HG03520 (cell line): ENCODE data around the gene THNSL1.

ENCODE experiments used
- ATAC-seq: cut with Tn5 transposase; IDR thresholded peaks from one replicate; pipeline ENCODE4 v1.9.1; 2021; ENCODE audit warnings: mild to moderate bottlenecking, moderate library complexity; ENCODE audit not compliant: unreplicated experiment

The THNSL1 gene

GRCh38 chr10:25057886-25058285 lies 41.5 kb downstream of the THNSL1 start:
- no peak for ATAC-seq

GRCh38 chr10:25059990-25060389 lies 43.6 kb downstream of the THNSL1 start:
- ATAC-seq: no peak

DNA sequence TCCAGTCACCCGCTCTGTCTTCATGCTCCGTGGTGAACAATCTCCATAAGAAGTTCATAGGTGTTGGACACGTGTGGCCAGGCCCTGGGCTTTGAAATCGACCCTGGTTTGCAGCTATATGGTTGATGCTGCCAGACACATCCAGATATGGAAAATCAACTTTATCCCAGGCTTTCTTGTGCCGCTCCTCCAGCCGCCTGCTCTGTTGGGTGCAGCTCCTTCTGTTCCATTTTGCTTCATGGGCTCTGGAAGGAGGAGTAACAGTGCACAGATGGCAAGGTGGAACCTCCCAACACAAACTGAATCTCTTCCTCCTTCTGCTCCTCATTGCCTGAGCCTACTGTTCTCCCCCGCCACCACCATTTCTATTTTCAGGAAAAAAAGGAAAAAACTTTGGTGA lies 44.7 kb downstream of the THNSL1 start:
- no peak for ATAC-seq

DNA sequence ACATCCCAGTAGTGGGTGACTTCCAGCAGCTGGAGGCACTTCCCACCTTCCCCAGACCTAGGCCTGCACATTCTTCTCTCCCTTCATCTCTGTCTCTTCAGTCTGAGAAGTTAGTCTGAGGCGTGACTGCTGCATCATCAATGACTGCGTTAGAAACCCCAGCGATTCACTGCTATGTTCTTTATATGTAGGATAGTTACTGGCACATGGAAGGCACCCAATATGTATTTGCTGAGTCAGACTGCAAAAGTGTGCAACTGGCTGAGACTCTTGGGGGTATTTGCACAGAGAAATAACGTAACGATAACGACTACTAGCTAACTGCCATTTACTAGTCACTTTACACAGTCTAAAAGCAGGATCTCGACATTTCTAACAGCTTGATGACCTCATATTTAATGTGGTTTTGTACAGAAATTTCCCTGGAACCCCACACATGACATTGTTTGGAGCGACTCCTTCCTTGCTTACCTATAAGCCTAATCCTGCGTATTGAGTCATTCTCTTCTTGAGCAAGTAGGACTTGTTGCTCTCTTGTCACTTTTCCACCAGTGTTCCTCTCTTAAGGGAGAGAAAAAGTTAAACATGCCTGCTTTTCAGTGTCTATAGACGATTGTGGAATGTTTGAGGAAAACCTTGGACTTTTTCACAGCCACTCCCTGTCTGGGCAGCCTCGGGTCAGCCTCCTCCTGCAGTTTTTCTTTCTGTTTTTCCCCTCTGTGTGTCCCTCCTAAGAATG lies 45.5 kb downstream of the THNSL1 start:
- no peak for ATAC-seq

GRCh38 chr10:25063157-25063556 lies 46.7 kb downstream of the THNSL1 start:
- ATAC-seq: no peak

DNA sequence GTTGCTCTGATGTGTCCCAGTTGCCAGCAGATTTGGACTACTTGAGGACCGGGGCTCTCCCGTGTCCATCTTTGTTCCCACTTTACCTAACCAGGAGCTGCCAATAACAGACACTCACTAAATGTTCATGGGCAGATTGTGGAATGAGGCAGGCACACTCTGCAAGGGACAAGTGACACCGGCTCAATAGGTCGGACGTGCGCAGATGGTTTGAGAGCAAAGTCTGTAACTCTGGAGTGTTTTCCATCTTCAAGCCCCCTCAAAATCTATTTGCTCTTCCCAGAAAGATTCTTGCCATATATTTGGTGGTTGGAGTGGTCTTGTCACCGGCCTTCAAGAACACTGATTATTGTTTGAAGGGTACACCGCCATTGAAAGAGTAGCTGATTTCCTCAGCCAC lies 47.2 kb downstream of the THNSL1 start:
- no peak for ATAC-seq

- no peak for ATAC-seq
Observed at GRCh38 chr10:25064401-25064800, 48.0 kb downstream of the THNSL1 start.

DNA sequence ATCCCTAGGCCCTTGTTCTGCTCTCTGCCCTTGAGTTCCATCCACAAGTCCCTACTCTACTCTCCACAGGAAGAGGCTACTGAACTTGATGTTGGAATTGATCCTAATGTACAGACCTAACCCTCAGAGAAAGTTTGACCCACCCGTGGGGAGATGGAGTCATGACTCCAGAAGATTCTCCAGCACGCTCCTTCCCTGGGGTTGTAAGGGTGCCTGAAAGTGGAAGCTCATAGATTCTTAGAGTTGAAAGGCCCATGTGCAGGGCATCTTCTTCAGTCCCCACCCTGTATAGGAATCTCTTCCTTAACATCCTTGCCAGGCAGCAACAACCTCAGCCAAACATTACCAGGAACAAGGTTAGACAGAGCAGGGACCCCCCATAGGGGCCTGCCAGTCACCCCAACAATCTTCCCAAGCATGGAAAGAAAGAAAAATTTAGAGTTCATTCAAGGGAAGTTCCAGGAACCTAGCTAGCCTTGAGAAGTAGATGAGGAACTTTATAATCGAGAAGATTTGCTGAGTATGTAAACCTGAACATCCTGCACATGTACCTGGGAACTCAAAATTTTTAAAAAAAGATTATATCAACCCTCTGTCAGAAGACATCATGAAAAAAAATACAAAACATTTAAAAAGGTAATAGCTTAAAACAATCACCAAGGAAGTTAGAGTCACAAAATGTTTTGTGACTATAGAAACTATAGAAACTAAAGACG lies 49.5 kb downstream of the THNSL1 start:
- no peak for ATAC-seq

DNA sequence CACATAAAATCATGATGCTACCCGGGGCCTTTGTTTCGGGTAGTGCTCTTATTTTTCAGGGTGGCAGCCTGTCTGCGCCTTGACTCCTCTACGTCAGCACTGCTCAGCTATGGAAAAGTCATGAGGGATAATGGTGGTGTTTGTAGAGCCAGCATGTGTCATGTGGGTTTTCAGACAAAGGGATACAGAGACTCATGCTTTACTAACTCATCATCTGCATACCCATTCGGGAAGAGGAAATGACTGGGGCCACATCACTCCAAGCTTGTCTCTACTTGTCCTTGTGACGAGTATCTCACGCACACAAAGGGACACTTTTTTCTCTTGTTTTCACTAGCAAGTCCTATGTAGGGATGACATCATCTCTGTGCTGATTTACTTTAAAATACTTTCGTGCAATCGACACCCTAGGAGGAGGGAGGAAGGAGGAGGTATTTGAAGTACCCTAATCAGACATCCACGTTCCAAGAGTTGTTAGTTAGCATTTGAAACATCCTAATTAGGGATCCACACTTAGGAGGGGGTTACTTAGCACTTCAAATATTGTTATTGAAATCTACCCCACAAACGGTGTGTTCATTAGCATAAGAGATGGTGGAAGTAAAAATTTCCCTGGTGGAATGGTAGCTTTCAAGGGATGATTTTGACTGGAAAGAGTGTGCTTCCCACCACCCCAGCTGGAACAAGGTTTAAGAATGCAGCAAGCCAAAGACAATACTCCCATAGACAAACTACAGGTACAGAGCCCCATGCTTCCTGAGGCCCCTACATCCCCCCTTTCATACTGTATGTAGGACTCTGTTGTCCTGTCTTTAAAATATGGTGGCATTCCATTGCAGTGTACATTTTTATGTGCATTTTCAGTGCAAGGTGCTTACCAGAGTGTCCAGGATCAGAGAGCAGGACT lies 52.0 kb downstream of the THNSL1 start:
- no peak for ATAC-seq

DNA sequence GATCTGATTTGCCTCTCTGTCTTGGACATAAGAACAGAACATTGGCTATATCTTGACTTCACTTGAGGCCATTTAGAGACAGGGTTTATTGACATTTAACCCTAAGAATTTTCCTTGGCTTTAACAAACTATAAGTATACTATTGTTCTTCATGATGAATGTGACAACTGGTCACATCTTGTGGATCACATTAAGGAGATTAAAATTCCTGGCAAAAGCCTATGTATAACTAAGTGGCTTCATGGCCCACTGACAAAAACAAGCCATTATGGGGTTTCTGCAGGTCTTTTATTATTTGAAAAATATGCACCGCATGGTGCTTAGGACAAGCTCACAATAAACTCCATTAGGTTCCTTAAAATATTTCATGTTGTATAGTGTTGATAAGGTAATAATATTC lies 54.8 kb downstream of the THNSL1 start:
- no peak for ATAC-seq

DNA sequence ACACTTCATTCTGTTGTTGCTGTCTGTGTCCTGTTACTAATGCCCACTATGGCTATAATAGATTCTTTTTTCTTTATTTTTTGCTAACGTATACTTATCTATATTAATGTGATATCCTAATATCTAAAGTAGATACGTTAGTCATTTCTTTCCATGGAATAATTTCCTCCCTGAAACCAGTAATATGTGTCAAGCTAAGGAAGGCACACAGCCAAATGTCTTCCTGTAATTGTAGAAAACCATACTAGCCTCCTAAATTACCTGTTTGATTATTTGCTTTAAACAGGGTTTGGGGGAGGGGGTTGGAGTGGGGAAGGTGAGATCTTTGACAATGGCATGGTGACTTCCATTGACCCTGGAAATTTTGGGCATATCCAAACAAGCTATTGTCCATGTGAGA lies 56.4 kb downstream of the THNSL1 start:
- no peak for ATAC-seq

DNA sequence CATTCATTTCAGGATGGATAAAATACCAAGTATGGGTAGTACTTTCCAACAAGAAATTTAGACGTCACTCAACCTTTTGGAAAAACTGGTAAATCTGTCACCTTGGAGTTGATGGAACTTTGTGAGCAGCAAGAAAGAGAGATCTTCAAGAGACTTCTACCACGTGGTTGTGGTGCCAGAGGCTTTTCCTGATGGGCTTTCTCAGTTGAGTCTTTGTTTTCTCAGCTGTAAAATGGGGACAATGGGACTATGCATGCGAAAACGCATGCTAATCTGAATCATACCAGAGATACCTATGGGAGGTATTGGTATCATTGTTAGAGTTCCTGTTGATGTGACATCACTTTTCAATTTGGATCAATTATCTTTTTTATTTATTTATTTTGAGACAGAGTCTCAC lies 59.4 kb downstream of the THNSL1 start:
- ATAC-seq: no peak
